Measurements from ENCODE around the gene OTOA.
"Not testable (repeated sequence)": the region's sequence is repeated elsewhere in the genome, so short reads cannot be mapped to it uniquely, and the experiment has no call there.

Gene OTOA

DNA sequence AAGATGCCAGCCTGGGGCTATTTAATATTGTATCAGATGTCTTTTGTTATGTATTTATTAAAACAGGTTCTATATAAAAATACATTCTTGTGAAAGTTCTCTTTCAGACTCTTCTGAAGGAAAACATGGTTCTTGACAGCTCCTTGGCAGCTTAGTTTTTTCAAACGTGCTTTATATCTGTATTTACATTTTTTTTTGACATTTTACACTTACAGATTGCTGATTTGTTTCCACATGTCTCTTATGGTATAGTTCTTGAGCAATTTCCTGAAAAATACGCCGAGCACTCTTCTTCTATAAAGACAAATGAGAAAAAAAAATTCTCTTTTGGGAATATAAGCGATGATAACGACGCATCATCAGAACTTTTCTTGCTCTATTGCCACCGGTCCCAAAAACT is 20.9 kb upstream of the OTOA start:
- DNase-seq: no peak

DNA sequence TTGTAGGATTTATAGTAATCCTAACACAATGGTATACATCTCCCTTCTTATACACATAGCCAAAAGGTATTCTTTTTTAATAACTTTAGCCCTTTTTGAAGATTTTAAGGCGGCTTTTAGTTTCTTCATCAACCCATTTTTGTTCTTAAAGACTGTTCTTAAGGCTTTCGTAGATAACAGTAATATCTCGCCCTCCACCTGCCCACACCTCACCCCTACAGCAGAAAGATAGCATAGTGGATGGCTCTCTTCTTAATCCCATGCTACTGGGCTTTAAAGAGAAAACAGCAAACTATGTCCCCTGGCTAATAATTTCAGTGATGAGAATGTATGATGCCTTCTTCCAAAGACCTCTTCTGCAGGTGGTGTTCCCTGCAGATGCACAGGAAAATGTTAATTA is 20.0 kb upstream of the OTOA start:
- no peak for DNase-seq

DNA sequence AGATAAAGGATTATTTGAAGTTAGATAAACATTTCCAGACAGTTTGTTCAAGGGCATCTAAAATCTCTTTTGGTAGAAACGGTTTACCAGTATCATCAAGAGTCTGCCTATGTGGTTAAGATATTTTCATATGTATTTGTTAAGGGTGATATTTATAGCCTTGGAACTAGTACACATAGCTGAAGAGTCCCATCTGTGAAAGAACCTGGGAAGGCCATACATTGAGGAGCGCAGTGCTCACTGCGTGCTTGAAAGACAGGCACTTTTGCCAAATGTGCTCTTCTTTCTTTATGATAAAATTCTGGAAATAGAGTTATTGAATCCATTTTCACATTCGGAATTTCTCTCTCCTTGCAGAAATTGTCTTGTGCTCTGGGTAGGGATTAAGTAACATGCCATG is 19.1 kb upstream of the OTOA start:
- no peak for DNase-seq

DNA sequence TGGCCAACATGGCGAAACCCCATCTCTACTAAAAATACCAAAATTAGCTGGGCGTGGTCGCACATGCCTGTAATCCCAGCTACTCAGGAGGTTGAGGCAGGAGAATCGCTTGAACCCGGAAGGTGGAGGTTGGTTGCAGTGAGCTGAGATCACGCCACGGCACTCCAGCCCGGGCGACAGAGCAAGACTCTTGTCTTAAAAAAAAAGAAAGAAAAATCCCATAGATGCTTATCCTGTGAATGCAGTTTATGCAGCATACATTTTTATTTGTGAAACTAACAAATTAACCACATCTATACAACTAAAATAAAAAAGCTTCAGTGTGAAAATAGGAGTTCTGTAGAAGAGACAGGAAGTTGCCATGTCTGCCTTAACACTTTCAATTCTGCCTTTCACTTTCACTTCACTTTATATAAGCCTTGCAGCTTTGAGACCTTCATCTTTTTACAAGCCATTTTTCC is 18.5 kb upstream of the OTOA start:
- DNase-seq: peak in 1 of 2 donors; percentile 38

DNA sequence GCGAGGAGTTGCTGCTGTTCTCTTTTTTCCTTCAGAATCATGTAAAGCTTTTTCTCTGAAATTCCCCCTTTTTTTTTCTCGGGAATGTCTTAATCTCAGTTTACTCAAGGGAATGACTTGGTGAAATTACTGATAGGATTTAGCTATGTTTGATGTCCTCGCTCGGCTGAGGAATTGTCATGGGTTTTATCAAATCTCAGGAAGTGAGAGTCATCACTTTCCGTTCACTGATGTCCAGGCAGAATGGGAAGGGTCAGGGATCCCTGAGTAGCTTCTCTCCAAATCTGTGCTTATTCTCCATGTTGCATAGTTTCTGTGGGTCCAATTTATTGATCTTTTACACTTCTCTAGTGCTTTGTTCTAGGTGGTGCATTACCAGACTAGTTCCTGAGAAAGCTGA is 17.7 kb upstream of the OTOA start:
- DNase-seq: no peak

DNA sequence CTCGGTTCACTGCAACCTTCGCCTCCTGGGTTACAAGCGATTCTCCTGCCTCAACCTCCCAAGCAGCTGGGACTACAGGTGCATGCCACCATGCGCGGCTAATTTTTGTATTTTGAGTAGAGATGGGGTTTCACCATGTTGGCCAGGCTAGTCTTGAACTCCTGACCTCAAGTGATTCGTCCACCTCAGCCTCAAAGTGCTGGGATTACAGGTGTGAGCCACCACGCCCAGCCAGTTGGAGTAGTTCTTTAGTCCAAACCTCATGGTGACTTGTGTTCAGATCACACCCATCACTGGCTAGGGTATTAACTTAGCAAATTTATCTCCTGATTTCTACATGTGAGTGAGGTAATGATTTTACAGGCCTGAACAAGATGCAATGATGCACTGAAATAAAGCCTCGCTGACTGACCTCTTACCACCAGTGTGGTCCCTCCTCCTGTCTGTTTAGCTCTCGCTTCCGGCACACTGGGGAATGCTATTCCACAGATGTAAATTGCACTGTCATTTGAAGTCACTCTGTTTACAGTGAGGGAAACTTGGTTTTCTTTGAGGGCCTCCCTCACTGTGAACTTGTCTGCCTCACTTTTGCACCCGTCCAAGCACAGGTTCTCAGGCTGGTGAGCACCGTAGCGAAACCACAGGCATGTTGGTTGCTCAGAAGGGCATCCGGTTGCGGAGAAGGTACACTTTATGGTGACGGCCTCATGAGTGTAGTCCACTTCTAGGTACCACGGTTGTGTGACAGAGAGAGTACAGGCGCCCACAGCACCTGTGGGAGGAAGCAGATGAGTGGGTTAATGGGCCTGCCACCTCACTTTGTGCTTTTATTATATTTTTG is 16.8 kb upstream of the OTOA start:
- DNase-seq: peak; percentile 70 to 76

DNA sequence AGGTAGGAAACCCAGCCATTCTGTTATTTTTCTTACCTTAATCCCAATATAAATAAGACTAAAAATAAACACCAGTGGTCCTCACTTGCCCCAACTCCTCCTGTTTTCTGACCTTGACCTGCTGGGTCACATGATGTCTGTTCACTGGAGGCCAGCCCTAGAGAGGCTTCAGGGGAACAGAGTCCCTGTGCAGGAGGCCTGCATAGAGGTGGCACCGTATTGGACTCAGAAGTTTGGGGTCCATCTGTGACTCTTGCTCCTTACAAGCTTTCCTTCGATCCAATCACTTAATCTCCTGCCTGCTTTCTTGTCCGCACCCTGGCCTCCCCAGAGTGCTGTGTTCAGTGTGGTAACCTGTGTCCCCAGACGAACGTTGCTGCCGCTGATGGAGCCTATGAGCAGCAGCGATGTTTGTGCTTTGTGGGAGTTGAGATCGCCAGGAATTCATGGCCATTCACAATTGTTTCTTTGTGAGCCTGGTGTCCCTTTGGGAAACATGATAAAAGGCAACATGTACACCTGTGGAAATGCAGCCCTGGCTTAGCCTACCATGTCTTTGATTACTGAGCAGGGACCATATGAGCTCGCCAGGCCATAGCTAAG is 16.1 kb upstream of the OTOA start:
- DNase-seq: no peak

DNA sequence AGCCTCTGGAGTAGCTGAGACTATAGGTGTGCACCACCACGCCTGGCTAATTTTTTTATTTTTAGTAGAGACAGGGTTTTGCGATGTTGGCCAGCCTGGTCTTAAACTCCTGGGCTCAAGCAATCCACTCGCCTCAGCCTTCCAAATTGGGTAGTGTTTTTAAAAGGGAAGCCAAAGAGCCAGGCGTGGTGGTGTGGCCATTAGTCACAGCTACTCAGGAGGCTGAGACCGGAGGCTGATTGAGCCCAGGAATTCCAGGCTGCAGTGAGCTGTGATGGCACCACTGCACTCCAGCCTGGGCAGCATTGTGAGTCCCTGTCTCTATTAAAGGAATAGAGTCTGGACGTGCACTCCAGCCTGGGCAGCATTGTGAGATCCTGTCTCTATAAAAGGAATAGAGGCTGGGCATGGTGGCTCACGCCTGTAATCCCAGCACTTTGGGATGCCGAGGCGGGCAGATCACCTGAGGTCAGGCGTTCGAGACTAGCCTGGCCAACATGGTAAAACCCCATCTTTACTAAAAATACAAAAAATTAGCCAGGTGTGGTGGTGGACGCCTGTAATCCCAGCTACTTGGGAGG is 13.9 kb upstream of the OTOA start:
- not testable (repeated sequence) for DNase-seq

DNA sequence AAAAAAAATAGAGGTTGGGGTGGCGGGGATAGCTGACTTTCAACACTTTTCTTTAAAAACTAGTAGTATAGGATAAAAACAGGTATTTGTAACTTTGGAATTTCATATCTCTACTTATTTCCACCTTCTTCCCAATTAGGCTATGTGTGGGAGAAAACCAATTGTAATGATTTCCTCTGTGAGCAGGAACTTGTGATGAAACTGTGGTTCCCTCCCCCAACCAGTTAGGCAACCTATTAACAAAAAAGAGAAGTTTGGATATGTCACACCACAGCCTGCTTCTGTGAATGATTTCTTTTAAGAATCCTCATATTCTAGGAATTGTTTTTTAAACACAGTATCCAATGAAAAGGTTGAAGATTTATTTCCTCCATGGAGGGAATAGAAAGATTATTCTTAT is 13.2 kb upstream of the OTOA start:
- DNase-seq: no peak

DNA sequence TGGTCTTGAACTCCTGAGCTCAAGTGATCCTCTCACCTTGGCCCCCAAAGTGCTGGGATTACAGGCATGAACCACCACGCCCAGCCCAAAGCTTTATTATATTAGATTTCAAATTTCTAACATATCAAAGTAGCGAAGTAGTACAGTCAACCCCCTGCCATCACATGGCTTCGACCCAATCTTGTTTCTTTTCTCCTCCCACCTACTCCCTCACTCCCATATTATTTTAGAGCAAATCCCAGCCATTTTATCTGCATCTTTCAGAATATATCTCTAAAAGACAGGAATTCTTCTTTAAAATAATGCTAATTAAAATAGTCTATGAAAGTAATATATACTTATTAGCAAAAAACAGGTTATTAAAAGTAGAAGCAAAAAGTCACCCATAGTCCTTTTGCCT is 12.3 kb upstream of the OTOA start:
- DNase-seq: no peak

DNA sequence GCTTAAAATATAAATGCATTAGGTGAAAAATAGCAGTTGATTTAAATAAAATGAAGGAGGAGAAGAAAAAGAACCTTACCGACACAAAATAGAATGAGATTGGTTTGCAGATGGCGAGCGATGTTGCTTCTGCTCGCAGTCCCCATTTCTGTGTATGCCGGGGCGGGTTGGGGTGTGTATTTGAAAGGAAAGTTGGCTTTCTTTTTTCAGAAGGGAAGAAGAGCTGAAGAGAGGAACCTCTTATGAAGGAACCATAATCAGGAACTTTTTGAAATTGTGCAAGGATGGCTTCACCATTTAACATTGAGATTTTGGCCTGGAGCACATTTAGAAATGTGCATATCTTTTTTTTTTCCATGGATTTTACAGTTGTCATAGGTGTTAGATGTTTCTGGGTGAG is 11.3 kb upstream of the OTOA start, which contains the start of gene IGSF6:
IGSF6 (minus strand) TSS at position 156 of the 400 bp plus-strand sequence; CDS start at position 146, 10 bp downstream.
- no peak for DNase-seq

DNA sequence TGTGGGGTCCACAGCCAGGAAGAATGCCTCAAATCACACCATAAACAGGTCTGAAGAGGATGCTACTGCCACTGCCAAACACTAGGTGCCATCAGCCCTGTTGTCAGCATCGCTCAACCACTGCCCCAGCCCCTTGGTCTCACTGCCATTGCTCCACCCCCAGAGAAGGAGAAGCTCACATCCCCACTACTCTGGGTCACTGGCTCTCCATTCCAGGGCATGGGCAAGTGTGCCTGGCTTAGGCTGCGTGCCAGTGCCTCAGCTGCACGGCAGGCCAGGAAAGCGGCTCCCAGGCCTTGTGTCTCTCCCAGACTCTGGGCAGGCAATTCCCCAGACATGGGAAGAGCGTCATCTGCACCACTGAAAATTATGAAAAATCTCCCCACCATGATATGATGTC is 10.2 kb upstream of the OTOA start:
- DNase-seq: no peak

DNA sequence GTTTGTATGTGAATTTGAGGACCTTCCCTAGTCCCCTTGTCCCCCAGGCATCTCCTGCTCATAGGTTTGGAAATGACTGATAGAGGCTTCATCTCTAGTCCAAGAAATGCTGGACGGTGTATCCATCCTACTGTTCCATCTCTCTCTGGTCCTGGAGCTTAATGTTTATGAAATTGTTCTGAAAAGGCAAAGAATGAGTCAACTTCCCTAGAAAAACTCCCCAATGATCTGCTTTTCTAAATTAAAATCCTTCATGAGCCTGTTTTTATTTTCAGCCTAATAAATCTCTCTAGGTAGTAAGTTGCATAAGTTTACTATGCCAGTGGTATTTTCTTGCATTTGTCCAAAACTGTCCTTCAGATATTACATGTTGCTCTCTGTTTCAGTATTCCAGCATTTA is 9.3 kb upstream of the OTOA start:
- DNase-seq: no peak

DNA sequence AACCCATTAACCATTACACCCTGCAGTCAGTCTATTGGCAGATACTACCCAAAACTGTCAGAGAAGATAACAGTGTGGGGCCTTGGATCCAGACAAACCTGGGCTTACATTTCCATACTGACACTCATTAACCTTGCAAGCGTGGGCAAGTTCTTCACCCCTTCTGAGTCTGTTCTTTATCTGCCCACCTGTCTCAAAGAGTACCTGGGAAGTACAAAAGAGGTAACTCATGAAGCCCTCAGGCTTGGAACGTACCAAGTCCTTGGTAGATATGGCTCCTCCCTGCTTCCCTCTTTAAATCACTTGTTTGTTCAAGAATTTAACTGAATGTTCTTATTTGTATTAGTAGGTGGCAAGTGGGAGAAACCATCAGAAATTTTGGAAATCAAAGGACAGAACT is 8.9 kb upstream of the OTOA start:
- DNase-seq: no peak

DNA sequence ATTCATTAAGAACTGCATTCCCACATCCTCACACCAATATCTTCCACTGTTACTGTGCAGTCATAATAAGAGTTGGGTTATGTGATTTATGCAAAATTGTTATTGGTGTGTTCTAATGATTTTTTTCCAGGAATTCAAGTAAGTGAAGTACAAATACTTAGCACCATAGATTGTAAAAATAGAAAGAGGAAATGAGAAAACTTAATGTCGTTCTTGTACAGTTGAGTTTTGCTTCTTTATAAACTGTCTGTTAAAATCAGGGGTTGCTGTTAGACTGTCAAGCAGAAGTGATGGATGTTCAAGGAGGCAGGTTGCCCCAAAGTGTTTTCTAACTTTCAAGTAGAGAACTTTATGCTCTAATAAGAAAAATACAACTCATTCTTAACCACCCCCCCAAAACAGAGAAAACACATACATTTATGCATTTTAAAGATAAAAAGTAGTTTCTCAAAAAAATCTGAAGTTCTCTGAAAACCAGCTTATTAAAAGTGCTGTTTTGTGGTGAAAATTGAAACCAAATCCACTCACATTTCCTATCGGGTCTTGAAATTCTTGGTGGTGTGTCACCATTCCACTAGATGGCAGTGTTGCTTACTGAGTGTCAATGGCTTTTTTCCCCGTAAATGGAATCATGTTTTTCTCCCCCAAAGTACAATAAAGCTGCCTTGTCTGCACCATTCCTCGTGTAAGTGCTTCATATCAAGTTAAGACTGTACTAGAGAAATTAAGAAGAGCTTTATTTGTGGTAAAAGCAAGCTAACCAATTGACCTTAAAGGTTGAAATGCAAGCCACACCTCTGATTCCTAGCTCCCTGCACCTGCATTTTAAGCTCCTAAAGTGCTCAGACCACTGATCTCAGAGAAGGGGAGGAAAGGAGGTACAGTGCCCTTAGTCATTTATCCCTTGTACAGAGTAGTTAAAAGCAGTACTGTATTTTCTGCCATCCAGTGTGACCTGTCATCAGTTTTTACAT is 6.7 kb upstream of the OTOA start:
- no peak for DNase-seq

DNA sequence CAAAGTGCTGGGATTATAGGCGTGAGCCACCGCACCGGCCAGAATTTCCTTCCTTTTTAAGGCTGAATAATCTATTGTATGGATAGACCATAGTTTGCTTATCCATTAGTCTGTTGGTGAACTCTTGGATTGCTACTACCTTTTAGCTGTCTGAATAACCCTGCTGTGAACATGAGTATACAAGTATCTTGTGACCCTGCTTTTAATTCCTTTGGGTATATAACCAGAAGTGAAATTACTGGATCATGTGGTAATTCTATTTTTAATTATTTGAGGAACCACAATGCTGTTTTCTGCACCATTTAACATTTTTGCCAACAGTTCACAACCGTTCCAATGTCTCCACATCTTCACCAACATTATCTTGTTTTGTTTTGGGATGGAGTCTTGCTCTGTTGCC is 4.6 kb upstream of the OTOA start:
- DNase-seq: no peak

DNA sequence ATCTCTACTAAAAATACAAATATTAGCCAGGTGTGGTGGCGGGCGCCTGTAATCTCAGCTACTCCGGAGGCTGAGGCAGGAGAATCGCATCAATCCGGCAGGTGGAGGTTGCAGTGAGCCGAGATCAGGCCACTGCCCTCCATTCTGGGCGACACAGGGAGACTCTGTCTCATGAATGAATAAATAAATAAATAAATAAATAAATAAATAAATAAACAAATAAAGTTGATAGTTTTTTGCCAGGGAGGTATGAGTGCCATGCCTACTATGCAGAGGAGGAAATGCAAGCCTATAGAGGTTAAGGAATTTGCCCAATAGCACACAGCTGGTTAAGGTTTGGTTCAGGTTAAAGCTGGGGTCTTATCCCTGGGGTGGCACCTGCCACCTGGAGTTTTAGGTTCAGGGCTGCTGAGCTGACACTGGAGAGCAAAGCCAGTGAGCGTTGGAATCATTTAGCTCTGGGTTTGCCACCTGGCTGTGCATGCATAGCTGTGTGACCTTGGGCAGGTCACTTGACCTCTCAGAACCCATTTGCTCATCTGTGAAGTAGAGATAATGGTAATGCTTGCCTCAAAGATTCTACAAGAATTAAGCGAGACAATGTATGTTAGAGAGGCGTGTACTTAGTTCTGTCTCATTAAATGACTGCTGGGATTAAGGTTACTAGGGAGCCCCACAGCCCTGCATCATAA is 1.2 kb downstream of the OTOA start:
- no peak for DNase-seq

DNA sequence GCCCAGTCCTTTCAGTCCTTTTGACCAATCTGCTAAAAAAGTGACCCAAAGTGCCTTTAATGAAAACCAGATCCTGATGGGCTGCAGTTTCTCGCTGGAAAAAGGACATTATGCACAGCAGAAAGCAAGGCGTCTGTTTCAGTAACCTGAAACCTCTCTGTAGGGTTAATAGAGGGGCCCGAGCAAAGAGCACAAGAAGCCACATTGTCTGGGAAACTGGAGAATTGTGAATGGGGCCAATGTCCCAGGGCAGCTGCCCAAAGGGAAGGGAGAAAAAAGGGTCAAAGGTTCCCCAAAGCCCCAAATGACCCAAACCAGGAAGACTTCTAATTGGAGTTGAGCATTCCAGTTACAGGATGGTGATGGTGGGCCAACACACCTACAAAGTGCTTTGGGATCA is 3.0 kb downstream of the OTOA start:
- DNase-seq: no peak

DNA sequence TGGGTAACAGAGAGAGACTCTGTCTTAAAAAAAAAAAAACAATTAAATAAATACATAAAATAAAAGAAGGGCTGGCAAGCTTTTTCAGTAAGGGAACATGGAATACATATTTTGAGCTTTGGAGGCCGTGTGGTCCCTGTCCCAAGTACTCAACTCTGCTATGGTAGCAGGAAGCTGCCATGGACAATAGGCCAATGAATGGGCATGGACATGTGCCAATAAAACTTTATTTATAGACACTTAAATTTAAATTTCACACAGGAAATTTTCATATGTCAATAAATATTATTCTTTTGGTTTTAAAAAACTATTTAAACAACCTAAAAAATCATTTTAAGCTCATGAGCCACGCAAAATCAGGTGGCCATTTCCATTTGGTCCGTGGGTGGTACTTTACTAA is 3.8 kb downstream of the OTOA start:
- DNase-seq: no peak

DNA sequence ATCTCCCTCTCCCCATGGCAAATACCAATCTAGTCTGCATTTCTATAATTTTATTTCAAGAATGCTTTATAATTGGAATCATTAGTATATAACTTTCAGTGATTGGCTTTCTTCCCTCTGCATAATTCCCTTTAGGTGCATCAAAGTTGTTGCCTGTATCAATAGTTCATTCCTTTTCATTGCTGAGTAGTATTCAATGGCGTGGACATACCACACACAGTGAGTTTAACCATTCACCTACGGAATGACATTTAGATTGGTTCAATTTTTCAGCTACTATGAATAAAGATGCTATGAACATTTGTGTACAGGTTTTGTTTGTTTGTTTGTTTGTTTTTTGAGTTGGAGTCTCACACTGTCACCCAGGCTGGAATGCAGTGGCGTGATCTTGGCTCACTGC is 9.7 kb downstream of the OTOA start:
- no peak for DNase-seq

DNA sequence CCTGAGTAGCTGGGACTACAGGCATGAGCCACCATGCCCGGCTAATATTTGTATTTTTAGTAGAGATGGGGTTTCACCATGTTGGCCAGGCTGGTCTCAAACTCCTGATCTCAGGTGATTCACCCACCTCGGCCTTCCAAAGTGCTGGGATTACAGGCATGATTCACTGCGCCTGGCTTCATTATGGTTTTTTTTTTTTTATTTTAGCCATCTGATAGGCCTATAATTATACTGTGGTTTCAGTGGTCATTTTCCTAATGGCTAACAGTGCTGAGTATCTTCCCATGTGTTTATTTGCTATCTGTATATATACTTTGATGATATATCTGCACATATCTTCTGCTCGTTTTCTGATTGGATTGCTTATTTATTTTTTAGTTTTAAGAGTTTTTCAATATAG is 10.7 kb downstream of the OTOA start:
- not testable (repeated sequence) for DNase-seq

DNA sequence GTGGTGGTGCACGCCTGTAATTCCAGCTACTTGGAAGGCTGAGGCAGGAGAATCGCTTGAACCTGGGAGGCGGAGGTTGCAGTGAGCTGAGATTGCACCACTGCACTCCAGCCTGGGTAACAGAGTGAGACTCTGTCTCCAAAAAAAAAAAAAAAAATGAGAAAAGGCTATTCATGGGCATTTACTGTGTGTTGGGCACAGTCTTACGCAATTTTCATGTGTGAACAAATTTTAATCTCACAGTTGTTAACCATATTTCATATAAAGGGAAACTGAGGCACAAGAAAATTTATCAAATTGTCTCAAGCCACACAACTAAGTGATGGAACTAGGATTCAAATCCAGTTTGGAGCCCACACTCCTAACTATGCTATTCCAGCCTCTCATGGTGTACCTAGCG is 16.9 kb downstream of the OTOA start:
- DNase-seq: not testable (repeated sequence)
